ENCODE data around the gene SORCS2.

SORCS2 gene

DNA sequence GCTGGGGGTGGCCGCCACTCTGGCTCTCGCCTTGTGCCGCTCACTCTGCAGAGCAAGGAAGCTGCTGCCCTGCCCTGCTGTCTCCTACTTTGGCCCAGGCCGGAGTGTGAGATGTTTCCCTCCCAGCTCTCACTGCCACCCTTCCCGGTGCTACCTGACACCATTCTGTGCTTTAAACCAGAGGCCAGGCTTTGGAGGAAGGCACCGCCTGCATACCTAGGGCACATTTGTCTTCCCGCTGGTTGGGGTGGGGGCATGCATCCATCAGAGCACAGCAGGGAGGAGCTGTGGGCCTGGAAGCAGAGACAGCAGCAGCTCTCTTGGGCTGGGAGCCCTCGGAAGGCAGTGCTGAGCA, 339.3 kb downstream of the SORCS2 start:
- DNase-seq (ENCODE audit: low read depth): no peak

DNA sequence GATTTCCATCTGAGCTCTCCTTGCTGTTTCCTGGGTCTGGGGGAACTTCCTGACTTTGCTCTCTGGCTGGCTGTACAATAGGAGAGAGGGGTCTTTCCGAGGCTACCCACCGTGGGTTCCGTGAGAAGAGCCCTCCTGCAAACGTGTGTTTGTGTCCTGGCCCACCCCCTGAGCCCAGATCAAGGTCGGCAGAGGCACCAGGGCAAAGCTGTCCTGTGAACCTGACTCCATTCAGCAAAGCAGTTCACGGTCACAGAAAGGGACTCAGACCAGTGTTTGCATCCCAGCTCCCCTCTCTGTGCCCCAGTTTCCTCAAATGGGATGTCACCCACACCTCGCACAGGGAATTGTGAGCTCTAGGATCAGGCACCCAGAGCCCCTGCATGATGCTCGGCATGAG, 339.7 kb downstream of the SORCS2 start:
- DNase-seq (ENCODE audit: low read depth): no peak

GRCh38 chr4:7533267-7533666, 340.9 kb downstream of the SORCS2 start:
- DNase-seq (ENCODE audit: low read depth): no peak

DNA sequence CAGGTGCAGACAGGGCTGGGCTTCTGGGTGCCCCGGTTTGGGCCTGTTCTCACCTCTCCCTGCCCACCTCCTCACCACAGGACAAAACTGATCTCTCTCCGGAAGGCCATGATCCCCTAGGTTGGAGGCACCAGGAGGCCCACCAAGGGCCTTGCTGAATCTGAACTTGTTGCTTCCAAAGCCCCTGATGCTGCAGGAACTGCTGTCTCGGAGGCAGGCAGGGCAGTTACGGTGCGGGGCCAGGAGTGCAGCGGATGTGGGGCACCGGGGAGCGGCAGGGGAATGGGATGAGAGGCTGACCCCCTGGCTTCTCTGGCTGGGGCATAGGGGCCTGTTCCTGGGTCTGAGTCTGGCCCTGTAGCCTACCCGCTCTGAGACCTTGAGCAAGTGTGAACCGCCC, 342.8 kb downstream of the SORCS2 start:
- no peak for DNase-seq (ENCODE audit: low read depth)

GRCh38 chr4:7535619-7536018, 343.3 kb downstream of the SORCS2 start:
- DNase-seq (ENCODE audit: low read depth): no peak

- no peak for DNase-seq (ENCODE audit: low read depth)
Observed at GRCh38 chr4:7536876-7537275, 344.5 kb downstream of the SORCS2 start.

GRCh38 chr4:7537853-7538400, 345.6 kb downstream of the SORCS2 start:
- no peak for DNase-seq (ENCODE audit: low read depth)

DNA sequence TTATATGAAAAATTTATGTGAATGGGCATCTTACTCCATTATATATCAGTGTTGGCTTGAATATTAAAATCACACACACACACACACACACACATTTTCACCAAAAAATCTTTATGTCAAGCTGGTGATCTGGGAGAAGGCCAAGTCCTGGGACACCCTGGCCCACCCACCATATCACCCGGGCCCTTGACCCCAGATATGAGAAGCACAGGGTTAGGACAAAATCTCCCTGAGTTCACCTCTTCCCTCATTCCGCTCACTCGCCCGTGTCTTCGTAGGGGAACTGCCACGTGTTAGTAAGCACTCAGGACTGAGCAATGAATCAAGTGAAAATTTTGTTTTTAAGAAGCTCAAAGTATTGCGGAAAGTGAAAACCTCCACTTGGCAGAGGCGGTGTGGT, 346.2 kb downstream of the SORCS2 start:
- no peak for DNase-seq (ENCODE audit: low read depth)

GRCh38 chr4:7539186-7539585, 346.8 kb downstream of the SORCS2 start:
- no peak for DNase-seq (ENCODE audit: low read depth)

DNA sequence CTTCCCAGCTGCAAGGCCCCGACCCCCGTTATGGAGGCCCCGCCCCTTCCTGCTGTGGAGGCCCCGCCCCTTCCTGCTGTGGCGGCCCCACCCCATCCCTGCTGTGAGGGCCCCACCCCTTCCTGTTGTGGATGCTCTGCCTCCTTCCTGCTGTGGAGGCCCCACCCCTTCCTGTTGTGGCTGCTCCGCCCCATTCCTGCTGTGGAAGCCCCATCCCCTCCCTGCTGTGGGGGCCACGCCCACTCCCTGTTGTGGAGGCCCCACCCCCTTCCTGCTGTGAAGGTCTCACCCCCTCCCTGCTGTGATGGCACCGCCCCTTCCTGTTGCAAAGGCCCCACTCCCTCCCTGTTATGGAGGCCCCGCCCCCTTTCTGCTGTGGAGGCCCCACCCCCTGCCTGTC, 347.3 kb downstream of the SORCS2 start:
- no peak for DNase-seq (ENCODE audit: low read depth)

GRCh38 chr4:7540206-7540605, 347.9 kb downstream of the SORCS2 start:
- no peak for DNase-seq (ENCODE audit: low read depth)

- DNase-seq (ENCODE audit: low read depth): no peak
Observed at GRCh38 chr4:7540654-7541413, 348.5 kb downstream of the SORCS2 start.

- DNase-seq (ENCODE audit: low read depth): no peak
Observed at GRCh38 chr4:7541414-7541810, 349.1 kb downstream of the SORCS2 start.

DNA sequence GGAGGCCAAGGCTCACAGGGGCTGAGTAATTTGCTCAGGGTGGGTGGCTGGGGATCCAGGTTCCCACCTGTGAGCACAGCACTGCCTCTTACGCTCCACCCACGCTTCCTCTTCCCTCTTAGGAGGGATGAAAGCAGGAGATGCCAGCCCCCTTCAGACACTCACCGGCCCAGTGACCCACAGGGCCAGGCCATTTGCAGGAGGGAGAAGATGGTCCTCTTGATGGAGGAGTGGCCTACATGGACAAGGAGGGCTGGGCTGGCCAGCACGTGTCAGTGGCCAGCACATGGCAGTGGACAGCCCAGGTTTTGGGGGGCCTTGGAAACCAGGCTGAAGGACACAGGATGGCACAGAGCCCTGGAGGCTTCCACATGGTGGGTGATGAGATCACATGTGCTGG, 350.4 kb downstream of the SORCS2 start:
- DNase-seq (ENCODE audit: low read depth): no peak

- DNase-seq (ENCODE audit: low read depth): no peak
Observed at GRCh38 chr4:7546152-7546808, 353.9 kb downstream of the SORCS2 start.

GRCh38 chr4:7546809-7547367, 354.6 kb downstream of the SORCS2 start:
- DNase-seq (ENCODE audit: low read depth): no peak

GRCh38 chr4:7547368-7548040, 355.2 kb downstream of the SORCS2 start:
- DNase-seq (ENCODE audit: low read depth): no peak

DNA sequence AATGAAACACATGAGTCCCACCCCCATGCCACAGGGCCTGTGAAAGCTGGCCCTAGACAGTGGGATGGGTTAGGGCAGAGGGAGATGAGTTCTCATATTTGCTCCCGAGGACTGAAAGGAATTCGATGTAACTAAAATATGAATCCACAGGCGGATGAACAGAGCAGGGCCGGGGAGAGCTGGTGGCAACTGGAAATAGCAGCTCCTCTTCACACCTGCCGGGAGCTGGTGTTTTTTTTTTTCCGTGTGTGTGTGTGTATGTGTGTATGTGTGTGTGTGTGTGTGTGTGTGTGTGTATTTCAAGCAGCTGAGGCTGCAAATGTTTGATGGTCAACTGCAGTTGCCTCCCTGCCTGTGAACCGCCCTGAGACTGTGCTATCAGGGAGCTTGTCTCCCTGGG, 357.5 kb downstream of the SORCS2 start:
- no peak for DNase-seq (ENCODE audit: low read depth)

GRCh38 chr4:7552466-7552865, 360.1 kb downstream of the SORCS2 start:
- DNase-seq (ENCODE audit: low read depth): no peak

DNA sequence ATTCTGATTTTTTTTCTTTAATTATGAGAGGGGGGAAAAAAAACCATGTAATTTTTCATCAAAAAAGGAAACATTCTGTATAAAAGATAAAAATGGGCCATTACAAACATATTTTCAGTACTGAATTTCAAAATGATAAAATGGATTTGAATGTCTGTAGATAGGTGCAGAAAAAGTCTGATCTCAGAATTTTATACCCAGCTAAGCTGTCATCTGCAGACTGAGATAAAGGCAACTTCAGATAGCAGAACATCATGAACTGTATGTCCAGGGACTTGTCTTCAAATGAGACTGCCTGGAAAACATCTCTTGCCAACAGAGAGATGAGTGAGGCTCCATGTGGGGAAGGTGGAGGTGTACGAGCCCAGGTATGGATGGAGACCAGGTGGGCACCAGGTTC, 360.9 kb downstream of the SORCS2 start:
- no peak for DNase-seq (ENCODE audit: low read depth)

DNA sequence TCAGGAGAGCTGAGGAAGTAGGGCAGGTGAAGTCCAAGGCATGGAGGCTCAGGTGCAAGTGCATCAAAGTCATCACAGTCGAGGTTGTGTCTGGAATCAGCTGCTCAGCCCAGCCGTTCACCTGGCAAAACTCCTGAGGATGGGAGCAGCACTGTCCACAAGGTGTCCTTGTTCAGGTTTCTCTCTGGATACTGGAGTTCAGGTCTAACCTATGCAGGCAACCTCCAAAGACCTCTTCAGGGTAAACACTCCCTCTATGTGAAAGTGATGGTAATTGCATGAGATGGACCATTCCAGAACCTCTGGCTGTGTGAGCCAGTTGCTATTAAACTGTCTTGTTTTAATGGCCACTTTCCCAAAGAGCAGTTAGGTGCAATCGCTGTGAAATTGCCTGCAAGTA, 362.6 kb downstream of the SORCS2 start:
- no peak for DNase-seq (ENCODE audit: low read depth)

- DNase-seq (ENCODE audit: low read depth): no peak
Observed at GRCh38 chr4:7556558-7556957, 364.2 kb downstream of the SORCS2 start.

- DNase-seq (ENCODE audit: low read depth): peak; percentile 45
Observed at GRCh38 chr4:7557456-7557855, 365.1 kb downstream of the SORCS2 start.

All from amniotic epithelial cell (primary cell).